GM23338 (cell line): ENCODE measurements around the gene SCN3B. TPM values are rescaled to one million over a fixed set of nuclear protein-coding genes. Genes with fewer than 3 reads are reported as not detected.

Experiments used
- ATAC-seq: fragments of 200-7000 bp; cut with Tn5 transposase; 3 replicates; pipeline ENCODE4 v1.9.1; 2020
- DNase-seq: peaks from one replicate; pipeline ENCODE4 v3.0.0-alpha.2; 2015; ENCODE audit warnings: low spot score
- H2AFZ ChIP-seq: fragments of 200-600 bp; sonication (generic); 2 replicates; pipeline ENCODE4 v1.8.0; 2016; ENCODE audit warnings: antibody characterized with exemption, mild to moderate bottlenecking, moderate library complexity
- H3F3A ChIP-seq: fragments of 200-600 bp; sonication (generic); replicated peaks from 2 replicates; pipeline ENCODE4 v1.8.0; 2017; ENCODE audit warnings: antibody characterized with exemption, mixed run types, low read depth
- H3K27ac ChIP-seq: fragments of 200-600 bp; sonication (generic); 2 replicates; pipeline ENCODE4 v1.6.1; 2016; ENCODE audit warnings: low read depth
- H3K27me3 ChIP-seq: fragments of 200-600 bp; sonication (generic); 2 replicates; pipeline ENCODE4 v1.8.0; 2016; ENCODE audit warnings: mild to moderate bottlenecking, mixed run types, moderate library complexity; ENCODE audit not compliant: insufficient read depth
- H3K36me3 ChIP-seq: fragments of 200-600 bp; sonication (generic); 2 replicates; pipeline ENCODE4 v1.8.0; 2016; ENCODE audit warnings: mild to moderate bottlenecking; ENCODE audit not compliant: insufficient read depth
- H3K4me1 ChIP-seq: fragments of 200-600 bp; sonication (generic); 2 replicates; pipeline ENCODE4 v1.8.0; 2016; ENCODE audit warnings: mild to moderate bottlenecking, moderate library complexity; ENCODE audit not compliant: insufficient read depth
- H3K4me2 ChIP-seq: fragments of 200-600 bp; sonication (generic); 2 replicates; pipeline ENCODE4 v1.7.1; 2017; ENCODE audit warnings: mixed run types
- H3K4me3 ChIP-seq: fragments of 200-600 bp; sonication (generic); 2 replicates; pipeline ENCODE4 v1.6.1; 2016; ENCODE audit warnings: mixed run types
- H3K79me2 ChIP-seq: fragments of 200-600 bp; sonication (generic); replicated peaks from 2 replicates; pipeline ENCODE4 v1.8.0; 2017; ENCODE audit warnings: mild to moderate bottlenecking; ENCODE audit not compliant: insufficient read depth
- H3K9me2 ChIP-seq: fragments of 200-600 bp; sonication (generic); 2 replicates; pipeline ENCODE4 v1.8.0; 2017; ENCODE audit not compliant: insufficient read depth
- H4K20me1 ChIP-seq: fragments of 200-600 bp; sonication (generic); replicated peaks from 2 replicates; pipeline ENCODE4 v1.8.0; 2017; ENCODE audit warnings: mild to moderate bottlenecking; ENCODE audit not compliant: insufficient read depth
- H3K27ac Mint-ChIP-seq: 2 replicates; pipeline ENCODE4 v1.8.0; 2020; ENCODE audit warnings: inconsistent platforms, mild to moderate bottlenecking, moderate library complexity, mixed read lengths
- H3K27me3 Mint-ChIP-seq: 3 replicates; pipeline ENCODE4 v1.8.0; 2022; ENCODE audit warnings: low read depth, mild to moderate bottlenecking, moderate library complexity, mixed read lengths, inconsistent platforms; ENCODE audit not compliant: insufficient read depth, poor library complexity
- H3K36me3 Mint-ChIP-seq: 3 replicates; pipeline ENCODE4 v1.8.0; 2021; ENCODE audit warnings: low read depth, mild to moderate bottlenecking, inconsistent platforms, moderate library complexity, mixed read lengths
- H3K4me1 Mint-ChIP-seq: 3 replicates; pipeline ENCODE4 v1.8.0; 2020; ENCODE audit warnings: mild to moderate bottlenecking, inconsistent platforms, mixed read lengths
- H3K4me3 Mint-ChIP-seq: 3 replicates; pipeline ENCODE4 v1.8.0; 2021; ENCODE audit warnings: moderate library complexity, mild to moderate bottlenecking, inconsistent platforms, mixed read lengths
- H3K9me3 Mint-ChIP-seq: 3 replicates; pipeline ENCODE4 v1.8.0; 2020; ENCODE audit warnings: moderate library complexity, mild to moderate bottlenecking, inconsistent platforms, mixed read lengths
- CTCF ChIP-seq, 2 experiments: fragments of 200-600 bp in 1 of 2; sonication (generic) in 1 of 2; conservative IDR thresholded peaks; 2 replicates each; pipeline versions ENCODE4 v1.5.1 to v1.6.1; 2016 to 2017; ENCODE audit warnings: antibody characterized with exemption in 2 of 2, low read depth in 2 of 2, mild to moderate bottlenecking in 2 of 2, moderate library complexity in 1 of 2
- EZH2 ChIP-seq: fragments of 200-600 bp; sonication (generic); IDR thresholded peaks from one replicate; pipeline ENCODE4 v1.8.0; 2017; ENCODE audit warnings: antibody characterized with exemption, mild to moderate bottlenecking, low read depth; ENCODE audit not compliant: unreplicated experiment
- EZH2phosphoT487 ChIP-seq: fragments of 200-600 bp; sonication (generic); IDR thresholded peaks from one replicate; pipeline ENCODE4 v1.8.1; 2018; ENCODE audit warnings: antibody characterized with exemption; ENCODE audit not compliant: unreplicated experiment
- JUNB ChIP-seq: IDR thresholded peaks from one replicate; pipeline ENCODE4 v1.6.1; 2016; ENCODE audit warnings: antibody characterized with exemption; ENCODE audit not compliant: unreplicated experiment
- POLR2AphosphoS5 ChIP-seq: IDR thresholded peaks from 2 replicates; pipeline ENCODE4 v1.6.1; 2016; ENCODE audit warnings: antibody characterized with exemption, low read depth
- STAT1 ChIP-seq: IDR thresholded peaks from one replicate; pipeline ENCODE4 v1.6.1; 2016; ENCODE audit warnings: antibody characterized with exemption; ENCODE audit not compliant: unreplicated experiment
- ZNF331 ChIP-seq: fragments of 250-450 bp; sonication (Bioruptor Pico); IDR thresholded peaks from 2 replicates; pipeline ENCODE4 v1.5.0; 2020; ENCODE audit warnings: low read depth, mild to moderate bottlenecking, moderate library complexity
- ZNF462 ChIP-seq: fragments of 250-450 bp; sonication (Bioruptor Pico); IDR thresholded peaks from 2 replicates; pipeline ENCODE4 v1.5.0; 2020; ENCODE audit warnings: mild to moderate bottlenecking, moderate library complexity
- polyA plus RNA-seq: library from polyadenylated mRNA; unstranded; fragments of >200 nt; fragmentation: Nextera tagmentation; extraction: Ambion mirVana; gene quantifications from 2 replicates; pipeline ENCODE4 v1.2.1, GENCODE V29; 2016
- total RNA-seq: library from RNA; depleted of rRNA; stranded (reverse); fragments of >200 nt; shearing (Covaris generic); gene quantifications from 2 replicates; pipeline ENCODE4 v1.2.3, GENCODE V29; 2014

SCN3B gene
- total and polyA plus RNA-seq, 2 experiments from 2014 or later, result 0.74 to 1.7 TPM

DNA sequence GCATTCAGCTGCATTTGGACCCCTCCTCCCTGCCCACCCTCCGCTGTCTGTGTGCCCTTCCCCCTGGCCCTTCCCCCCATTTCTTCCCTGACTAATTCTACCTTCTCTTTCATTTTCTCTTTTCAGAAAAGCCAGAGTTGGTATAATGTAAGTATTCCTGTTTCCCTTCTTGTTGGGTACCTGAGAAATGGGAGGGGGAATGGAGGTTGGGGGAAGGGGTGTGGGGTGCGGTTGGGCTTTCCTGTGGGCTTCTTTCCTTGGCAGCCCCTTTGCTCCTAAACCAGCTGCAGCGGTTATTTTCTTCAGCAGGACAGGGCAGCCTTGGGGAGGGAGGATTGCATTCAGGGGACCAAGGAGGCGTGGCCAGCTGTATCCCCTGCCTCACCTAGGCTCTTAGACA is 70.2 kb downstream of the SCN3B start (continued):
- TF ChIP-seq CTCF (conservative IDR thresholded peaks at IDR 0.05; ENCODE audit: low read depth in 2 of 2) (no peak), ZNF462 (CRISPR knock-in tag) (no peak), POLR2AphosphoS5 (no peak)

DNA sequence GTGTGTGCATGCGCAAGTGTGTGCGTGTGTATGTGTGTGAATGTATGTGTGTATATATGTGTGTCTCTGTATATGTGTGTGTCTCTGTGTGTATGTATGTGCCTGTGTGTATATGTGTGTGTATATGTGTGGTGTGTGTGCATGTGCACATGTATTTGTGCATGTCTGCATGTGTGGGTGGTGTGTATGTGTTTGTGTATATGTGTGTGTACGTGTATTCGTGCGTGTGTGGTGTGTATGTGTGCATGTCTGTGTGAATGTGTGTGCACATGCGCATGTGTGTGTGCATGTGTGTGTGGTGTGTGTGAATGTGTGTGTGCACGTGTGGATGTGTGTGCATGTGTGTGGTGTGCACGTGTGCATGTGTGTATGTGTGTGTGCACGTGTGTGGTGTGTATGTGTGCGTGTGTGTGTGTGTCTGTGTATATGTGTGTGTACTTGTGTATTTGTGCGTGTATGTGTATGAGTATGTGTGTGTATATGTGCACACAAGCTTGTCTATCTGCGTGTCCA is 71.4 kb downstream of the SCN3B start:
- H3K4me3 ChIP-seq, result no peak overlapping the region
- H3K27me3 ChIP-seq, result no peaks in the 10 kb centered on the region
- H3K4me3 Mint-ChIP-seq, result no peak overlapping the region
- no peak overlapping the region for H3K27ac Mint-ChIP-seq
- ATAC-seq (no peak), DNase-seq (no peak)
- 0 out of 2 replicates have a peak, but pooled peaks cover 5% of the 10 kb centered on the region for H3K9me2 ChIP-seq
- H3F3A ChIP-seq, result no peaks in the 10 kb centered on the region; the same call in 1 of the 2 replicates
- H3K27ac ChIP-seq, result no peak overlapping the region
- H3K79me2 ChIP-seq, result no peaks in the 10 kb centered on the region; the same call in 1 of the 2 replicates
- no peak overlapping the region for H3K4me2 ChIP-seq
- H3K27me3 Mint-ChIP-seq, result peaks cover 13% of the 10 kb centered on the region
- H3K9me3 Mint-ChIP-seq, result peaks cover 3% of the 10 kb centered on the region; the same call in 1 of the 3 replicates
- no peaks in the 10 kb centered on the region for H3K36me3 ChIP-seq
- no peaks in the 10 kb centered on the region for H4K20me1 ChIP-seq
- H2AFZ ChIP-seq, result no peak overlapping the region
- H3K36me3 Mint-ChIP-seq, result peaks cover 5% of the 10 kb centered on the region; the same call in 1 of the 3 replicates
- H3K4me1 Mint-ChIP-seq, result peaks cover 34% of the 10 kb centered on the region
- H3K4me1 ChIP-seq, result peaks cover 10% of the 10 kb centered on the region
- TF ChIP-seq EZH2phosphoT487 (no peak), EZH2 (no peak), ZNF331 (CRISPR knock-in tag) (no peak), STAT1 (no peak), JUNB (no peak), ZNF462 (CRISPR knock-in tag) (no peak)
